Neural crest cell (in vitro differentiated cells): ENCODE results near the gene FCHO2. TPM values are rescaled to one million over a fixed set of nuclear protein-coding genes. Genes with fewer than 3 reads are reported as not detected.
A peak's percentile ranks its signal among the peaks of the same experiment; 100 is the strongest.

Experiments
- DNase-seq: peaks from one replicate; pipeline ENCODE4 v3.0.0; 2021; ENCODE audit warnings: low read depth, mixed read lengths, low spot score
- H3K27ac Mint-ChIP-seq: one replicate; pipeline ENCODE4 v1.8.0; 2021; ENCODE audit warnings: mild to moderate bottlenecking, mixed read lengths; ENCODE audit not compliant: unreplicated experiment
- H3K27me3 Mint-ChIP-seq: 2 replicates; pipeline ENCODE4 v1.8.0; 2021; ENCODE audit warnings: low read depth, mild to moderate bottlenecking, mixed read lengths
- H3K36me3 Mint-ChIP-seq: 2 replicates; pipeline ENCODE4 v1.8.0; 2021; ENCODE audit warnings: low read depth, mild to moderate bottlenecking, mixed read lengths
- H3K4me1 Mint-ChIP-seq: 2 replicates; pipeline ENCODE4 v1.8.0; 2021; ENCODE audit warnings: mixed read lengths
- H3K4me3 Mint-ChIP-seq: one replicate; pipeline ENCODE4 v1.8.0; 2021; ENCODE audit warnings: mild to moderate bottlenecking, mixed read lengths
- H3K9me3 Mint-ChIP-seq: 2 replicates; pipeline ENCODE4 v1.8.0; 2021; ENCODE audit warnings: mixed read lengths
- total RNA-seq: library from RNA; stranded (reverse); gene quantifications from 2 replicates; pipeline ENCODE4 v1.2.1, GENCODE V29; 2021
- TF ChIP-seq, protein P1 (sequence below): fragments of 200-600 bp; sonication (generic); conservative IDR thresholded peaks from 2 replicates; pipeline ENCODE4 v1.5.0; 2021; ENCODE audit warnings: antibody characterized with exemption, mild to moderate bottlenecking

The FCHO2 gene
- total RNA-seq, 1 donor from 2014 or later, result 11.1 TPM

DNA sequence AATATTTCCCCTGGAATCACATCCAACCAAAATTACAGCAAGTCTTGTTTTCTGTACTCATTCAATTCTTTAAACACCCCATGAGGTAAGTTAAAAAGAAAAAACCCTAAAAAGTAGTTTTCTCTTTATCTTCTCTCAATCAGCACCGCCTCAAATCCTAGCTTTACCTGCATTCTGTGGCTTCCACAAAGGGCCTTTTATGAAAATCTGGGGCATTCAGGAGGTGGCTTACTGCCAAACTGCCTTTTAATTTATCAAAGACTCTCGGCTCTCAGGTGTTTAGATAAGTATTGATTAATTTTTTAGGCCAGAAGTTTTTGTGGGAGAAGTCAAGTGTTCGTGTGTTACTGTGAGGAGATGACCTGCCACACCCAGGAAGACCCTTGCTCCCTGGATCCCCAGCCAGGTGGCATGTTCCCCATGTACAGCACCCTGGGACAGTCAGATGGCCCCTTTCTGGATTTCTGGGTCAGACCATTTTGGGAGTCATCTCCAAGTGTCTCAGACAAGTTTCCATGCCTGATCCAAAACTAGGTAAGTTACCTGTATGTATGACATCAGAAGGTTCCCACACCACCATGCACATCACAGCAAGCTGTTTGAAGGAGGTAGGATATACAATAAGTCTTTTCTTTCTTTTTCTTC, 158.3 kb downstream of the FCHO2 start:
- no peak for DNase-seq
- Mint-ChIP-seq H3K4me1 (no peaks in the 10 kb centered on the region), H3K27ac (no peak overlapping the region), H3K9me3 (peaks cover 3% of the 10 kb centered on the region), H3K36me3 (peaks cover 3% of the 10 kb centered on the region), H3K27me3 (peaks cover 73% of the 10 kb centered on the region), H3K4me3 (no peak overlapping the region)
- TF ChIP-seq, protein P1, sequence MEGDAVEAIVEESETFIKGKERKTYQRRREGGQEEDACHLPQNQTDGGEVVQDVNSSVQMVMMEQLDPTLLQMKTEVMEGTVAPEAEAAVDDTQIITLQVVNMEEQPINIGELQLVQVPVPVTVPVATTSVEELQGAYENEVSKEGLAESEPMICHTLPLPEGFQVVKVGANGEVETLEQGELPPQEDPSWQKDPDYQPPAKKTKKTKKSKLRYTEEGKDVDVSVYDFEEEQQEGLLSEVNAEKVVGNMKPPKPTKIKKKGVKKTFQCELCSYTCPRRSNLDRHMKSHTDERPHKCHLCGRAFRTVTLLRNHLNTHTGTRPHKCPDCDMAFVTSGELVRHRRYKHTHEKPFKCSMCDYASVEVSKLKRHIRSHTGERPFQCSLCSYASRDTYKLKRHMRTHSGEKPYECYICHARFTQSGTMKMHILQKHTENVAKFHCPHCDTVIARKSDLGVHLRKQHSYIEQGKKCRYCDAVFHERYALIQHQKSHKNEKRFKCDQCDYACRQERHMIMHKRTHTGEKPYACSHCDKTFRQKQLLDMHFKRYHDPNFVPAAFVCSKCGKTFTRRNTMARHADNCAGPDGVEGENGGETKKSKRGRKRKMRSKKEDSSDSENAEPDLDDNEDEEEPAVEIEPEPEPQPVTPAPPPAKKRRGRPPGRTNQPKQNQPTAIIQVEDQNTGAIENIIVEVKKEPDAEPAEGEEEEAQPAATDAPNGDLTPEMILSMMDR, result no peak

DNA sequence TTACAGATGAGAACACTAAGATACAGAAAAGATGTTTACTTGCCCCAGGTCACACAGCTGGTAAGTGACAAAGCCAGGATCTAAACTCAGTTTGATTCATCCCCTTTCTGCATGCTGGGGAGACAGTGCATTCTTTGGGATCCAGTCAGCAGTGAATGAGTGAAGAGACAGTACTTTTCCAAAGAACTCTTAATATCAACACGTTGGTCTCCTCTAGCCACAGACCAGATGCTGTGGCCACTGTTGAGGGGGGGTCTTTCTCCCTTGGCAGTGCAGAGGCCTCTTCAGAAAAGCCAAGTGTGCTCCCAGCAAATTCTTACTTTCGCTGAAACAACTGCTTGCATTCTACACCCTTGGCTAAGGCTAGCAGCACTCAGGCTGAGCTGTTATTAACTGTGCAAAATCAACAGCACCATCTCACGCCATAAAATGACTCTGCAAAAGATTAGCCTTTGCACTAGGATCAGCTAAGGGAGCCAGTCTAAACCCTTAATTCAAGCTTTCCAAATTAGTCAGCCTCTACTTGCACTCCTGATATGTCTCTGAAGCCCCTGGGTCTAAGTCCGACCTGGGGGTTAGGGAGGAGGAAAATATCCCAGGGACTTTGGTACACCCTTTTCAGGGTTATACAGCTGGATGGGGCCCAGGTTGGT, 159.7 kb downstream of the FCHO2 start:
- Mint-ChIP-seq H3K4me1 (no peaks in the 10 kb centered on the region), H3K9me3 (no peaks in the 10 kb centered on the region), H3K27ac (no peak overlapping the region), H3K27me3 (peaks cover 72% of the 10 kb centered on the region), H3K36me3 (no peaks in the 10 kb centered on the region), H3K4me3 (no peak overlapping the region)
- no peak for DNase-seq
- TF ChIP-seq, protein P1, result no peak

DNA sequence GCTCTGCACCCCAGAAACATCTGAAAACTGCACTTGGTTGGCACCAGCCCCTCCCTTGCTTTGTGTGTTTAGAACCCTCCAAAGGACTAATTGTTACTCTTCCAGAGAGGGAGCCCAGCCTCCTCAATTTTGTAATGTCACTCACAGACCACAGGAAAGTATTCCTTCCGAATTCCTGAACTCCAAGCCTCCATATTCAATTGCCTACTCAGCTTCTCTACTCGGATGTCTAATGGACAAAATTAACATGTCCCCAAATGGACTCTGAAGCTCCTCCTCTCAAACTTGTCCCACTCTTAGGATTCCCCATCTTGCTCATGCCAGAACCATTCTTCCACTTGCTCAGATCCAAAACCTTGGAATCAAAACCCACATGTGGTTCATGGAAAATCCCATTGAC, 160.7 kb downstream of the FCHO2 start:
- peaks cover 5% of the 10 kb centered on the region for H3K4me1 Mint-ChIP-seq
- peaks cover 81% of the 10 kb centered on the region for H3K27me3 Mint-ChIP-seq
- H3K9me3 Mint-ChIP-seq, result no peaks in the 10 kb centered on the region
- TF ChIP-seq, protein P1, result no peak
- no peak overlapping the region for H3K27ac Mint-ChIP-seq
- H3K4me3 Mint-ChIP-seq, result no peak overlapping the region
- no peak for DNase-seq
- H3K36me3 Mint-ChIP-seq, result no peaks in the 10 kb centered on the region

DNA sequence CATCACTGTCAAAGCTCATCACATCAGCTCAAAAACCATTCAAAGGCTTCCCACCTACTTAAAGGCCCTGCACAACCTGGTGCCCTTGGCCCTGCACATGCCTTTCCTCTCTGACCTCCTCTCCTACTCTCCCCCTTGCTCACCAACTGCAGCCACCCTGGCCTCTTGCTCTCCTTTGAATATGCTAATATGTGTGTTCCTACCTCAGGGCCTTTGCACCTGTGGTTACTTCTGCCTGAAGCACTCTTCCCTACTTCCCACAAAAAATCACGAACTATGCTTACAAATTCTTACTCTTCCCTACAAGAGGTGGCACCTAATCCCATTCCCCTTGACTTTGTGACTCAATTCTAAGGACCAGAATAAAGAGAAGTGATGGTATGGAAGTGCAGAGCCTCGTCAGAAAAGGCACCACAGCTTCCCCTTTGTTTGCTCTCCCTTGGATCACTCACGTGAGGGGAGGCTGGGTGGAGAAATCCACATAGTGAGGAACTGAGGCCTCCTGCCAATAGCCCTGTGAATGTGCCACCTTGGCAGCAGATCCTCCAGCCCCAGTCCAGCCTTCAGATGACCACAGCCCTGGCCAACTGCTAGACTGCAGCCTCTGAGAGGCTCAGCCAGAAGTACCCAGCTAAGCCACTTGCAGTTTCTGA, 161.4 kb downstream of the FCHO2 start:
- Mint-ChIP-seq H3K9me3 (no peaks in the 10 kb centered on the region), H3K4me1 (peaks cover 5% of the 10 kb centered on the region), H3K27me3 (peaks cover 84% of the 10 kb centered on the region), H3K36me3 (no peaks in the 10 kb centered on the region), H3K27ac (no peak overlapping the region), H3K4me3 (no peak overlapping the region)
- no peak for DNase-seq
- TF ChIP-seq, protein P1, result no peak

DNA sequence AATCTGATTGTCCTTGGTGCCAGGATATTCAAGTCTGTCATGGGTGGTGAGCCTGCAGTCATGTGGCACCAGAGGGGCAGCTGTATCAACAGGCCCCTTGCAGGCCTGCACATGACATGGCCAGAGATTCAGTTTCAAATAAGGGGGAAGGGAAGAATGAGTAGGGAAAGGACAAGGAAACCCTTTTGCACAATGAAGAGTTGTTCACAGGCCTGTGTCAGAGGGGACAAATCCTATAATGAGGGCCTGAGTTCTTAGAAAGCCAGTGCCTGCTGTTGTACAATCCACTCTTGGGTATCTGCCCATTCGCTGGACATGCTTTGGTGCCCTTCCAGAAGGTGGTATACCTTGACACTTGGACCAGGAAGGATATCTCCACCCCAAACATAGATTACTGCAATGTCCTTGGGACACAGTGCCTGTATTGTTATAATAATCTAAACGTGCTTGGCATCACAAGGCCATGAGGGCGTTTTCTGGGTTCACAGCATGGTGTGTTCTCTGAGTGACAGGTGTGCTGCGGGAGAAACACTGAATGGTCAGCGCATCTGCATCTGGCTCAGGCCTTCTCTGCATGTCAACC, 162.6 kb downstream of the FCHO2 start:
- Mint-ChIP-seq H3K27ac (no peak overlapping the region), H3K9me3 (no peaks in the 10 kb centered on the region), H3K4me1 (peaks cover 5% of the 10 kb centered on the region), H3K27me3 (peaks cover 87% of the 10 kb centered on the region), H3K36me3 (no peaks in the 10 kb centered on the region), H3K4me3 (peak overlapping the region; percentile 4)
- DNase-seq, result no peak
- TF ChIP-seq, protein P1, result no peak
